Liver (tissue), 9 donors: ENCODE results near the gene GSPT1. TPM values are rescaled to one million over a fixed set of nuclear protein-coding genes. Genes with fewer than 3 reads are reported as not detected.

Source experiments
- DNase-seq: peaks from one replicate; pipeline ENCODE4 v3.0.0-alpha.2; 2017; ENCODE audit warnings: low spot score
- H3K27ac ChIP-seq, 2 donors: one replicate each; pipeline ENCODE4 v1.7.0; 2013; ENCODE audit warnings: inconsistent platforms in 2 of 2, low read length in 2 of 2, control low read depth in 1 of 2, low read depth in 1 of 2, mild to moderate bottlenecking in 1 of 2
- H3K27me3 ChIP-seq, 4 donors: one replicate each; pipeline versions ENCODE4 v1.6.1 to v1.7.0; 2013; ENCODE audit warnings: low read length in 3 of 4, inconsistent platforms in 1 of 4, mild to moderate bottlenecking in 1 of 4, moderate library complexity in 1 of 4; ENCODE audit not compliant: control insufficient read depth in 4 of 4, insufficient read depth in 4 of 4
- H3K36me3 ChIP-seq, 4 donors: one replicate each; pipeline versions ENCODE4 v1.6.1 to v1.7.0; 2013; ENCODE audit warnings: low read length in 3 of 4, mild to moderate bottlenecking in 3 of 4, low read depth in 1 of 4, moderate library complexity in 1 of 4; ENCODE audit not compliant: control insufficient read depth in 4 of 4, insufficient read depth in 3 of 4
- H3K4me1 ChIP-seq, 4 donors: one replicate each; pipeline versions ENCODE4 v1.6.1 to v1.7.0; 2013; ENCODE audit warnings: low read length in 3 of 4, mild to moderate bottlenecking in 3 of 4, moderate library complexity in 1 of 4; ENCODE audit not compliant: control insufficient read depth in 4 of 4, insufficient read depth in 4 of 4
- H3K4me3 ChIP-seq, 3 donors: one replicate each; pipeline versions ENCODE4 v1.6.1 to v1.7.0; 2013; ENCODE audit warnings: low read length in 3 of 3, control low read depth in 1 of 3, low read depth in 1 of 3, mild to moderate bottlenecking in 1 of 3
- H3K9ac ChIP-seq, 2 donors: one replicate each; pipeline ENCODE4 v1.7.0; 2013; ENCODE audit warnings: low read length in 2 of 2, mild to moderate bottlenecking in 2 of 2, moderate library complexity in 2 of 2, control low read depth in 1 of 2, low read depth in 1 of 2
- H3K9me3 ChIP-seq, 4 donors: one replicate each; pipeline versions ENCODE4 v1.6.1 to v1.7.0; 2013; ENCODE audit warnings: low read length in 3 of 4; ENCODE audit not compliant: control insufficient read depth in 4 of 4
- ATF3 ChIP-seq: IDR thresholded peaks from 2 replicates; pipeline ENCODE4 v1.6.1; 2016; ENCODE audit warnings: antibody characterized with exemption
- CTCF ChIP-seq: fragments of 150-350 bp; IDR thresholded peaks from 2 replicates; pipeline ENCODE4 v1.5.1; 2017; ENCODE audit warnings: improper control_type of control experiment, low read depth, low read length; ENCODE audit not compliant: missing input control
- EGR1 ChIP-seq, 2 donors: IDR thresholded peaks; 2 replicates each; pipeline ENCODE4 v1.6.1; 2016 to 2018; ENCODE audit warnings: antibody characterized with exemption in 2 of 2, low read depth in 2 of 2
- FOXA2 ChIP-seq: IDR thresholded peaks from 2 replicates; pipeline ENCODE4 v1.6.1; 2016; ENCODE audit warnings: antibody characterized with exemption
- GABPA ChIP-seq, 2 donors: IDR thresholded peaks in 1 of 2; conservative IDR thresholded peaks in 1 of 2; 2 replicates each; pipeline ENCODE4 v1.6.1; 2016; ENCODE audit warnings: antibody characterized with exemption in 2 of 2, mild to moderate bottlenecking in 1 of 2, moderate library complexity in 1 of 2
- HNF4G ChIP-seq: IDR thresholded peaks from 2 replicates; pipeline ENCODE4 v1.6.1; 2016; ENCODE audit warnings: antibody characterized with exemption
- JUND ChIP-seq, 2 donors: IDR thresholded peaks; 2 replicates each; pipeline ENCODE4 v1.6.1; 2016; ENCODE audit warnings: antibody characterized with exemption in 2 of 2
- MAX ChIP-seq: IDR thresholded peaks from 2 replicates; pipeline ENCODE4 v1.6.1; 2016; ENCODE audit warnings: antibody characterized with exemption
- NR2F2 ChIP-seq: IDR thresholded peaks from 2 replicates; pipeline ENCODE4 v1.6.1; 2016; ENCODE audit warnings: antibody characterized with exemption
- RAD21 ChIP-seq, 2 donors: IDR thresholded peaks; 2 replicates each; pipeline ENCODE4 v1.6.1; 2016; ENCODE audit warnings: antibody characterized with exemption in 2 of 2, mild to moderate bottlenecking in 2 of 2
- REST ChIP-seq: IDR thresholded peaks from 2 replicates; pipeline ENCODE4 v1.6.1; 2016; ENCODE audit warnings: antibody characterized with exemption, mild to moderate bottlenecking
- RXRA ChIP-seq, 2 donors: IDR thresholded peaks; 2 replicates each; pipeline ENCODE4 v1.6.1; 2017 to 2018; ENCODE audit warnings: antibody characterized with exemption in 2 of 2, mild to moderate bottlenecking in 1 of 2
- TAF1 ChIP-seq: conservative IDR thresholded peaks from 2 replicates; pipeline ENCODE4 v1.6.1; 2016; ENCODE audit warnings: antibody characterized with exemption, mild to moderate bottlenecking
- YY1 ChIP-seq: IDR thresholded peaks from 2 replicates; pipeline ENCODE4 v1.6.1; 2016; ENCODE audit warnings: antibody characterized with exemption, mild to moderate bottlenecking
- ZBTB33 ChIP-seq: IDR thresholded peaks from 2 replicates; pipeline ENCODE4 v1.6.1; 2016; ENCODE audit warnings: antibody characterized with exemption
- WGBS: extraction: QIAGEN DNeasy Blood & Tissue Kit; methylation state at CpG from one replicate; pipeline ENCODE4 v1.1.7; 2013; 5-methylcytosine and 5-hydroxymethylcytosine counted together
- polyA plus RNA-seq, 2 donors: library from polyadenylated mRNA; stranded (reverse) in 1 of 2; unstranded in 1 of 2; fragments of 200-250 nt in 1 of 2; fragments of >200 nt in 1 of 2; fragmentation: Nextera tagmentation in 1 of 2; extraction: Ambion mirVana in 1 of 2; gene quantifications; one replicate each; pipeline versions ENCODE4 v1.2.1 to v1.2.3, GENCODE V29; 2013 to 2015
- total RNA-seq, 2 donors: library from RNA; depleted of rRNA; stranded (reverse); fragments of >200 nt; gene quantifications; one replicate each; pipeline ENCODE4 v1.2.3, GENCODE V29; 2014
- donor health status: healthy.
- donor health status: healthy.
- donor health status: healthy.
- donor health status: healthy.
- donor health status: healthy.

GSPT1 gene
- total and polyA plus RNA-seq, 4 donors: 24.2 to 67.6 (median 41.9) TPM

GRCh38 chr16:11843206-11843605 is 72.5 kb downstream of the GSPT1 start:
- Histone ChIP-seq H3K36me3 (peaks cover 23 to 82% (median 67%) of the 10 kb centered on the region in 4 donors), H3K9ac (no peak overlapping the region)

GRCh38 chr16:11841026-11841425 is 74.7 kb downstream of the GSPT1 start:
- H3K27ac ChIP-seq: no peak overlapping the region
- no peaks in the 10 kb centered on the region for H3K27me3 ChIP-seq
- H3K9ac ChIP-seq: no peak overlapping the region
- 96% methylated on average over 7 of the region's 7 CpGs for WGBS
- no peaks in the 10 kb centered on the region for H3K4me1 ChIP-seq
- no peak overlapping the region for H3K4me3 ChIP-seq
- no peaks in the 10 kb centered on the region for H3K9me3 ChIP-seq
- H3K36me3 ChIP-seq: peaks cover 29 to 85% (median 63%) of the 10 kb centered on the region in 4 donors
- no peak for TF ChIP-seq MAX
- TF ChIP-seq YY1: no peak
- no peak for TF ChIP-seq RXRA (IDR thresholded peaks at IDR 0.05)
- no peak for TF ChIP-seq ATF3
- no peak for TF ChIP-seq HNF4G
- no peak for TF ChIP-seq RAD21 (IDR thresholded peaks at IDR 0.05)
- no peak for TF ChIP-seq ZBTB33
- no peak for TF ChIP-seq TAF1
- no peak for TF ChIP-seq FOXA2
- no peak for TF ChIP-seq GABPA (IDR thresholded peaks at IDR 0.05 in 1 of 2, conservative IDR thresholded peaks at IDR 0.05 in 1 of 2)
- no peak for DNase-seq

More at GRCh38 chr16:11843206-11843605, 72.5 kb downstream of the GSPT1 start:
- no peak overlapping the region for H3K27ac ChIP-seq
- H3K9me3 ChIP-seq: no peaks in the 10 kb centered on the region
- no peak overlapping the region for H3K4me3 ChIP-seq
- 98% methylated on average over 11 of the region's 11 CpGs for WGBS
- TF ChIP-seq FOXA2 (no peak), NR2F2 (no peak), CTCF (no peak), EGR1 (IDR thresholded peaks at IDR 0.05; ENCODE audit: low read depth in 2 of 2) (no peak), REST (no peak), JUND (IDR thresholded peaks at IDR 0.05) (no peak)
- H3K4me1 ChIP-seq: no peaks in the 10 kb centered on the region
- DNase-seq: no peak
- H3K27me3 ChIP-seq: no peaks in the 10 kb centered on the region
